HPDE6-E6E7 (cell line): ENCODE data around the gene IGFBP5.
A peak's percentile ranks its signal among the peaks of the same experiment; 100 is the strongest.

Source experiments
- DNase-seq: peaks from one replicate; pipeline ENCODE4 v3.0.0; 2011; ENCODE audit warnings: missing footprints; ENCODE audit errors: extremely low spot score

IGFBP5 gene

GRCh38 chr2:216644842-216645635 lies 50.3 kb downstream of the IGFBP5 start:
- DNase-seq: no peak

- no peak for DNase-seq
Observed at GRCh38 chr2:216643986-216644659, 51.2 kb downstream of the IGFBP5 start.

- DNase-seq: no peak
Observed at GRCh38 chr2:216637472-216637871, 57.9 kb downstream of the IGFBP5 start.

GRCh38 chr2:216636551-216637450 lies 58.5 kb downstream of the IGFBP5 start:
- peak; percentile 64 for DNase-seq

GRCh38 chr2:216635701-216636550 lies 59.4 kb downstream of the IGFBP5 start:
- DNase-seq: no peak

GRCh38 chr2:216635171-216635570 lies 60.2 kb downstream of the IGFBP5 start:
- no peak for DNase-seq

- no peak for DNase-seq
Observed at GRCh38 chr2:216634370-216635148, 60.8 kb downstream of the IGFBP5 start.

GRCh38 chr2:216633616-216634369 lies 61.6 kb downstream of the IGFBP5 start:
- no peak for DNase-seq

GRCh38 chr2:216632952-216633615 lies 62.3 kb downstream of the IGFBP5 start, which contains the start of gene IGFBP2:
IGFBP2 (plus strand) TSS chr2:216633420; CDS start chr2:216633524, 104 bp downstream.
- no peak for DNase-seq

GRCh38 chr2:216632346-216632951 lies 62.9 kb downstream of the IGFBP5 start:
- no peak for DNase-seq

GRCh38 chr2:216629784-216630183 lies 65.6 kb downstream of the IGFBP5 start:
- no peak for DNase-seq

GRCh38 chr2:216626875-216627245 lies 68.5 kb downstream of the IGFBP5 start:
- no peak for DNase-seq

- DNase-seq: no peak
Observed at GRCh38 chr2:216626168-216626874, 69.0 kb downstream of the IGFBP5 start.

- DNase-seq: no peak
Observed at GRCh38 chr2:216624251-216624650, 71.1 kb downstream of the IGFBP5 start.

GRCh38 chr2:216622526-216622925 lies 72.8 kb downstream of the IGFBP5 start:
- no peak for DNase-seq
